GM19468 (cell line): ENCODE measurements around the gene NUDT19.
"Not testable (repeated sequence)": the region's sequence is repeated elsewhere in the genome, so short reads cannot be mapped to it uniquely, and the experiment has no call there.

Source experiments
- ATAC-seq: cut with Tn5 transposase; IDR thresholded peaks from one replicate; pipeline ENCODE4 v1.9.1; 2021; ENCODE audit warnings: mild to moderate bottlenecking, moderate library complexity, moderate number of reproducible peaks; ENCODE audit not compliant: unreplicated experiment; ENCODE audit errors: extremely low read depth

Gene NUDT19

DNA sequence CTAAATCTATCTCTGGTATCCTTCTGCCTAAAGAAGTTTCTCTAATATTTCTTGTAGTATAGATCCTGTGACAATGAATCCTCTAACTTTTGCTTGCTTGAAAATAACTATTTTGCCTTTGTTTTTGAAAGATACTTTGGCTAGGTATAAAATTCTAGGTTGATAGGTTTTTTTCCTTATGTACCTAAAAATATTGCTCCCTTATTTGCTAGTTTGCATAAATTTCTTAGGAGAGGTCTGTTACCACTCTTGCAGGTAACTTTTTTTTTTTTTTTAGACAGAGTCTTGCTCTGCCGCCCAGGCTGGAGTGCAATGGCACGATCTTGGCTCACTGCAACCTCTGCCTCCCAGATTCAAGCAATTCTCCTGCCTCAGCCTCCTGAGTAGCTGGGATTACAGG, 12.4 kb downstream of the NUDT19 start:
- ATAC-seq, result not testable (repeated sequence)

DNA sequence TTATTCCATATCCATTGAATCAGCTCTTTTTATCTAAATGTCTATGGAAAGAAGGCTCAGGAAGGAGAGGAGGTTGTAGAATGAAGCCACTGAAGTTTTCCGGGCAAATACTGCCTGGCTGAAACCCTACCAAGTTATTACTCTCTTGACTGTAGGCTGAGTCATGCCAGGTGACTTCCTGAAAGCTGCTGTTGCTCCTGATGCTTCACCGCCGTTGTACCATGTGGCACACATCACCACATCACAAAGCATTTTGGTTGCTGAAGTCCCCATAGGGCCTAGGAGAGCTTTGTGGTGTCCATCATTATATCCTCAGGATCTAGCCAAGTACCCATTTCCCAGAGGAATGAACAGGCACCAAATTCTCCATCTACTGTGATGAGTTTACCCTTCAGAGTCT, 16.8 kb downstream of the NUDT19 start:
- ATAC-seq, result no peak

GRCh38 chr19:32709032-32709431, 17.4 kb downstream of the NUDT19 start:
- no peak for ATAC-seq

GRCh38 chr19:32711747-32712146, 20.1 kb downstream of the NUDT19 start:
- no peak for ATAC-seq

GRCh38 chr19:32716203-32716602, 24.6 kb downstream of the NUDT19 start:
- not testable (repeated sequence) for ATAC-seq

GRCh38 chr19:32717496-32717895, 25.9 kb downstream of the NUDT19 start:
- no peak for ATAC-seq

- ATAC-seq, result no peak
These were observed 26.7 kb downstream of the NUDT19 start for GRCh38 chr19:32718286-32718685.

DNA sequence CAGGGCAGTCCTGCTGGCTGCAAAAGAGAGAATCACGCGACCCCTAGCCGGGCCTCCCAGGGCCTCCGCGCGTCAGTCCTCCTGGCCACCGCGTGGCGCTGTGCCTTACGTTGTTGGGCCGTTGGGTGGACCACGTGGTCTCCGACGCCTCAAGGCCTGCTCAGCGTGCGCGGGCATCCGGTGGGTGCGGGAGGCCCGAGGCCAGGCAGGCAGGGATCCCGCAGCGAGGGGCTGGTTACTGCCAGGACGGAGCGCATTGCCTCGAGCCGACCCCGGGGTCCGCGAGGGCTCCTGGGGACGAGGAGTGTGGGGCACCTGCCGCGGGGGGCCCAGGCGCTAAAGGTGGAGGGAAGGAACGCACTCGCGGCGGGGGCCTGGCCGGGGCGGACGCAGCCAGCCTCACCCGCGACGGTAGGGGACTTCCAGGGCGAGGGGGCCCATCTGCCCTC, 28.0 kb downstream of the NUDT19 start, which contains the start of gene TDRD12:
Gene TDRD12, plus strand, starts transcription at position 157 of the 449 bp plus-strand sequence. CDS start 306 bp downstream, outside the sequence.
- no peak for ATAC-seq

GRCh38 chr19:32720216-32720935, 28.8 kb downstream of the NUDT19 start:
- ATAC-seq, result no peak

DNA sequence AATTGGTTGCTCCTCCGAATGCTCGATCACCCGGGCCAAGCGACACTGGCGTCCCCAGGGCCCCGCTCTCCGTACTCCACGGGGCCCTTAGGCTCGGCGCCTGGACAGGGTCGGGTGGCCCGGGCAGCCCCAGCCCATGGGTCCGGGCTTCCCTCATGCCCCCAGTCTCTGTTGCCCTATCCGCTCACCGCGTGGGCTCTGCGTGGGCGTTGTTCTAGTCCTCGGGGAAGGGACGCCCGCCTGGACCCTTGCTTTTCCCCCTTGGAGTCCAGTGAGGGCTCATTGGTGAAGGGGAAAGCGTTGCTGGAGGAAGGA, 29.3 kb downstream of the NUDT19 start:
- ATAC-seq, result no peak

DNA sequence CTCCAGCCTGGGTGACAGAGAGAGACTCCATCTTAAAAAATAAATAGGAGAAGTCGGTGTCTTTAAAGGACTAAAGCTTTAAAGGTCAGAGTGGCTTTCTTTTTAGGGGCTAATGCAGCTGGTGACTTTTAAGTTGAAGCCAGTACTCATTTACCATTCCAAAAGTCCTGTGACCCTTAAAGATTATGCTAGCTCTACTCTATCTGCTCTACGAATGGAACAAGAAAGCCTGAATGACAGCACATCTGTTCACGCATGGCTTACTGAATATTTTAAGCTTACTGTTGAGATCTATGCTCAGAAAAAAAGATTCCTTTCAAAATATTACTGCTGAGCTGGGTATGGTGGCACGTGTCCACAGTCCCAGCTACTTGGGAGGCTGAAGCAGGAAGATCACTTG, 44.3 kb downstream of the NUDT19 start:
- ATAC-seq, result no peak

DNA sequence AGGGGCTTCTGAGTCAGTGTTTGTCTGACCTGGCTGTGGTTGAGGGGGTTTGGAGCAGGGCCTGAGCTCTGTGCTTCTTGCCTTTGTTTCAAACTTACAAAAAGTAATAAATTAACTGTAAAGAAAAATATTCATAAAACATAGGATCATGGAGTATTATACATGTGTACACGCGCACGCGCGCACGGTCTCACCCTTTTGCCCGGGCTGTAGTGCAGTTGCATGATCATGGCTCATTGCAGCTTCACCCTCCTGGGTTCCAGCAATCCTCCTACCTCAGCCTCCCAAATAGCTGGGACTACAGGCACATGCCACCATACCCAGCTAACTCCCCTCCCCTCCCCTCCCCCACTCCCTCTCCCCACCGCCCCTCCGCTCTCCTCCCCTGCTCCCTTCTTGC, 51.4 kb downstream of the NUDT19 start:
- no peak for ATAC-seq

- ATAC-seq, result no peak
These were observed 51.8 kb downstream of the NUDT19 start for GRCh38 chr19:32743447-32743846.

DNA sequence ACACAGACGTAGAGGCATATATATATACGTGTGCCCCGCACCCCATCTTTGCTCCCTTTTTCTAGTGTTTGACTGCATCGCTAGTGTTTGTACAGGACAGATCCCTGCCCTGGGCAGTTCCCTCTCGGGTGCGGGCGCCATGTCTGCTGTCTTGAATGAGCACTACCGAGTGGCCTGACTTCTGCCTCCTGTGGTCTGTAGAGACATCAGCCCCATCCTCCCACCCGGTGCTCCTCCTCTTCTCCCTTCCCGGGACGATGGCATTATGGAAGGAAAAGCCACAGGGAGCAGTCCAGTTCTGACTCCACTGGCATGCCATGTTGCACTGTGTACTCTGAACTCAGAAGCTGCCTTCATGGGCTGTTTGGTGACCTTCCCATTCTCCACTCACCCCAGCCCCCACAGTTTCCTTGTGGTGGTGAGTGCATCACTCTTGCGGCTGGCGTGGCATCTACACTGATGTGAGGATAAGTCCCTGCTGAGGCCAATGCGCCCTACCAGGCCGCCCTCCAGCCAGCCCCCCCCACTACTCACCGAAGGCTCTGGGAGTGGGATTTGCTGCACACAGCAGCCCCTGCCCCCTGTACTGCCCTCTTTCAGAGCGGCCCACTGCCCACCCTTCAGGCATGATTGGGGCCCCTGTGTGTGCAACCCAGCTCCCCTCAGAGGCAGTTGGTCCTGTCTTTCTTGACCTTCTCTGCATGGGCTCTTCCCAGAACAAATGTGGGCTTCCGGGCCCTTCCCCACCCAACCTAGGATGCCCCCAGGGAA, 53.1 kb downstream of the NUDT19 start:
- no peak for ATAC-seq

- ATAC-seq, result not testable (repeated sequence)
These were observed 54.1 kb downstream of the NUDT19 start for GRCh38 chr19:32745594-32746251.

DNA sequence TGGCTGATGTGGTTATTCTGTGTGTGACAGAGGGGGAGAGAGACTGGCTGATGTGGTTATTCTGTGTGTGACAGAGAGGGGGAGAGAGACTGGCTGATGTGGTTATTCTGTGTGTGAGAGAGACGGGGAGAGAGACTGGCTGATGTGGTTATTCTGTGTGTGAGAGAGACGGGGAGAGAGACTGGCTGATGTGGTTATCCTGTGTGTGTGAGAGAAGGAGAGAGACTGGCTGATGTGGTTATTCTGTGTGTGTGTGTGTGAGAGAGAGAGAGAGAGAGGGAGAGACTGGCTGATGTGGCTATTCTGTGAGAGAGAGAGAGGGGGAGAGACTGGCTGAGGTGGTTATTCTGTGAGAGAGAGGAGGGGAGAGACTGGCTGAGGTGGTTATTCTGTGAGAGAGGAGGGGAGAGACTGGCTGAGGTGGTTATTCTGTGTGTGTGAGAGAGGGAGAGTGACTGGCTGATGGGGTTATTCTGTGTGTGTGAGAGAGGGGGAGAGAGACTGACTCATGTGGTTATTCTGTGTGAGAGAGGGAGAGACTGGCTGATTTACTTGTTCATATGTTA, 55.1 kb downstream of the NUDT19 start:
- ATAC-seq, result not testable (repeated sequence)

GRCh38 chr19:32748497-32748896, 56.9 kb downstream of the NUDT19 start:
- ATAC-seq, result no peak

- ATAC-seq, result no peak
These were observed 57.3 kb downstream of the NUDT19 start for GRCh38 chr19:32748948-32749347.

- no peak for ATAC-seq
These were observed 57.7 kb downstream of the NUDT19 start for GRCh38 chr19:32749361-32749760.

- no peak for ATAC-seq
These were observed 58.9 kb downstream of the NUDT19 start for GRCh38 chr19:32750441-32751055.
